Fibroblast of lung (primary cell): ENCODE data around the gene MAP7. TPM values are rescaled to one million over a fixed set of nuclear protein-coding genes. Genes with fewer than 3 reads are reported as not detected.

Experiments
- DNase-seq, 2 donors: peaks; one replicate each; pipeline versions ENCODE4 v3.0.0 to v3.0.0-alpha.2; 2010; ENCODE audit warnings: low read depth in 2 of 2
- H2AFZ ChIP-seq: 2 replicates; pipeline ENCODE4 v1.5.1; 2012; ENCODE audit warnings: low read length, control low read depth, inconsistent platforms
- H3K27ac ChIP-seq: 2 replicates; pipeline ENCODE4 v1.5.1; 2011; ENCODE audit warnings: low read length, control low read depth; ENCODE audit not compliant: insufficient read depth
- H3K27me3 ChIP-seq: 2 replicates; pipeline ENCODE4 v1.5.1; 2011; ENCODE audit warnings: mild to moderate bottlenecking, low read length; ENCODE audit not compliant: control insufficient read depth, insufficient read depth
- H3K36me3 ChIP-seq: 2 replicates; pipeline ENCODE4 v1.5.1; 2011; ENCODE audit warnings: low read length; ENCODE audit not compliant: control insufficient read depth, insufficient read depth
- H3K4me1 ChIP-seq: 2 replicates; pipeline ENCODE4 v1.5.1; 2011; ENCODE audit warnings: low read length; ENCODE audit not compliant: control insufficient read depth, insufficient read depth; ENCODE audit errors: extremely low read depth
- H3K4me2 ChIP-seq: 2 replicates; pipeline ENCODE4 v1.5.1; 2011; ENCODE audit warnings: low read length, control low read depth; ENCODE audit not compliant: insufficient read depth; ENCODE audit errors: extremely low read depth
- H3K4me3 ChIP-seq, 4 experiments: fragments of 200-600 bp in 1 of 4; sonication (generic) in 1 of 4; replicated peaks in 1 of 4; 2 replicates each; pipeline ENCODE4 v1.5.1; 2011 to 2016; ENCODE audit warnings: low read length in 4 of 4, low read depth in 3 of 4, mild to moderate bottlenecking in 3 of 4, control low read depth in 2 of 4, inconsistent platforms in 1 of 4, mixed read lengths in 1 of 4; ENCODE audit not compliant: insufficient read depth in 1 of 4; ENCODE audit errors: control extremely low read depth in 1 of 4
- H3K79me2 ChIP-seq: 2 replicates; pipeline ENCODE4 v1.5.1; 2012; ENCODE audit warnings: mild to moderate bottlenecking, low read length, inconsistent platforms; ENCODE audit not compliant: control insufficient read depth, insufficient read depth
- H3K9ac ChIP-seq: 2 replicates; pipeline ENCODE4 v1.5.1; 2011; ENCODE audit warnings: mild to moderate bottlenecking, low read length, control low read depth; ENCODE audit not compliant: insufficient read depth
- H3K9me3 ChIP-seq: 2 replicates; pipeline ENCODE4 v1.5.1; 2012; ENCODE audit warnings: low read depth, low read length; ENCODE audit not compliant: control insufficient read depth, insufficient read depth
- H4K20me1 ChIP-seq: 2 replicates; pipeline ENCODE4 v1.5.1; 2011; ENCODE audit warnings: low read length; ENCODE audit not compliant: control insufficient read depth, insufficient read depth; ENCODE audit errors: extremely low read depth
- CTCF ChIP-seq, 2 donors: IDR thresholded peaks in 1 of 2; conservative IDR thresholded peaks in 1 of 2; 1 replicate in 1 of 2; 2 replicates in 1 of 2; pipeline ENCODE4 v1.5.1; 2011 to 2012; ENCODE audit warnings: low read length in 2 of 2, control low read depth in 1 of 2, inconsistent platforms in 1 of 2, low read depth in 1 of 2, mild to moderate bottlenecking in 1 of 2
- EZH2 ChIP-seq: IDR thresholded peaks from 2 replicates; pipeline ENCODE4 v1.5.1; 2012; ENCODE audit warnings: low read length, control low read depth, mild to moderate bottlenecking; ENCODE audit errors: missing control alignments
- polyA plus RNA-seq, 2 donors: library from polyadenylated mRNA; depleted of rRNA in 1 of 2; stranded (reverse) in 1 of 2; unstranded in 1 of 2; fragments of >200 nt; gene quantifications; 2 replicates each; pipeline ENCODE4 v1.2.1, GENCODE V29; 2011 to 2012; ENCODE audit warnings: missing spikeins in 1 of 2
- total RNA-seq: library from RNA; depleted of rRNA; stranded (reverse); fragments of >200 nt; gene quantifications from 2 replicates; pipeline ENCODE4 v1.2.1, GENCODE V29; 2014

MAP7 gene
- total and polyA plus RNA-seq, 2 donors (not counting 1 experiment from before 2014, with no cell fraction given) = 0.40 to 1.5 TPM

- Histone ChIP-seq H4K20me1 (no peaks in the 10 kb centered on the region), H3K4me2 (no peak overlapping the region), H3K4me1 (no peaks in the 10 kb centered on the region), H3K4me3 (no peak overlapping the region), H3K27me3 (no peaks in the 10 kb centered on the region), H3K36me3 (no peaks in the 10 kb centered on the region), H3K27ac (no peak overlapping the region), H2AFZ (no peak overlapping the region), H3K9me3 (no peaks in the 10 kb centered on the region), H3K79me2 (no peaks in the 10 kb centered on the region), H3K9ac (no peak overlapping the region)
- no peak for DNase-seq
- TF ChIP-seq EZH2 (no peak), CTCF (conservative IDR thresholded peaks at IDR 0.05 in 1 of 2, IDR thresholded peaks at IDR 0.05 in 1 of 2; ENCODE audit: low read depth in 1 of 2, low read length in 2 of 2) (no peak)
These were observed 104.1 kb downstream of the MAP7 start for GRCh38 chr6:136446145-136446544.

GRCh38 chr6:136445063-136445462 is 105.2 kb downstream of the MAP7 start:
- no peak for DNase-seq
- no peak overlapping the region for H3K4me3 ChIP-seq

GRCh38 chr6:136440203-136440602 is 110.0 kb downstream of the MAP7 start:
- Histone ChIP-seq H3K9me3 (no peaks in the 10 kb centered on the region), H3K4me3 (no peak overlapping the region), H2AFZ (no peak overlapping the region), H3K4me2 (no peak overlapping the region), H3K4me1 (no peaks in the 10 kb centered on the region), H3K36me3 (no peaks in the 10 kb centered on the region), H3K27ac (no peak overlapping the region), H3K27me3 (no peaks in the 10 kb centered on the region), H4K20me1 (no peaks in the 10 kb centered on the region), H3K9ac (no peak overlapping the region), H3K79me2 (no peaks in the 10 kb centered on the region)
- TF ChIP-seq EZH2 = no peak
- TF ChIP-seq CTCF (conservative IDR thresholded peaks at IDR 0.05 in 1 of 2, IDR thresholded peaks at IDR 0.05 in 1 of 2; ENCODE audit: low read depth in 1 of 2, low read length in 2 of 2) = no peak
- peak in 1 of 2 donors; percentile 7 for DNase-seq

More at GRCh38 chr6:136445063-136445462, 105.2 kb downstream of the MAP7 start:
- no peaks in the 10 kb centered on the region for H3K9me3 ChIP-seq
- H2AFZ ChIP-seq = no peak overlapping the region
- H3K4me2 ChIP-seq = no peak overlapping the region
- H3K4me1 ChIP-seq = no peaks in the 10 kb centered on the region
- no peaks in the 10 kb centered on the region for H3K36me3 ChIP-seq
- no peak overlapping the region for H3K27ac ChIP-seq
- H3K79me2 ChIP-seq = no peaks in the 10 kb centered on the region
- no peaks in the 10 kb centered on the region for H4K20me1 ChIP-seq
- H3K9ac ChIP-seq = no peak overlapping the region
- TF ChIP-seq CTCF (conservative IDR thresholded peaks at IDR 0.05 in 1 of 2, IDR thresholded peaks at IDR 0.05 in 1 of 2; ENCODE audit: low read depth in 1 of 2, low read length in 2 of 2) (no peak), EZH2 (no peak)
- no peaks in the 10 kb centered on the region for H3K27me3 ChIP-seq
